ENCODE measurements around the gene TMEM271.
A peak's percentile ranks its signal among the peaks of the same experiment; 100 is the strongest.

TMEM271 gene, protein sequence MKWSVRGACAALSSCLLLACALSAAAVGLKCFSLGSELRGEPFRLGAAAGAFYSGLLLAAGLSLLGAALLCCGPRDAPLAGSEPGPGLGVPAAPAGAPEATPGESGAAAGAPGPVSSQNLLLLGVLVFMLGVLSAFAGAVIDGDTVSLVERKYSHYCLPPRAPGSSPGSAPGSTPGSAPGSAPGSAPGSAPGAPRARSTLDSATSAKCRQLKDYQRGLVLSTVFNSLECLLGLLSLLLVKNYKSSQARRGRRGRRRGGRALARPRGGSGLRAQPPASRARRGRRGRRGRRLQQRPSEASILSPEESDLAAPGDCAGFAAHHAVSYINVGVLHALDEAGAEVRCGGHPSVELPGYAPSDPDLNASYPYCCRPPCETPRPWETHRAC

GRCh38 chr4:576245-576821, at the start of gene TMEM271:
TMEM271 (minus strand) TSS chr4:576295; CDS start chr4:576062, 233 bp downstream.
- DNase-seq (ENCODE audit: low read depth, low spot score) = no peak

DNA sequence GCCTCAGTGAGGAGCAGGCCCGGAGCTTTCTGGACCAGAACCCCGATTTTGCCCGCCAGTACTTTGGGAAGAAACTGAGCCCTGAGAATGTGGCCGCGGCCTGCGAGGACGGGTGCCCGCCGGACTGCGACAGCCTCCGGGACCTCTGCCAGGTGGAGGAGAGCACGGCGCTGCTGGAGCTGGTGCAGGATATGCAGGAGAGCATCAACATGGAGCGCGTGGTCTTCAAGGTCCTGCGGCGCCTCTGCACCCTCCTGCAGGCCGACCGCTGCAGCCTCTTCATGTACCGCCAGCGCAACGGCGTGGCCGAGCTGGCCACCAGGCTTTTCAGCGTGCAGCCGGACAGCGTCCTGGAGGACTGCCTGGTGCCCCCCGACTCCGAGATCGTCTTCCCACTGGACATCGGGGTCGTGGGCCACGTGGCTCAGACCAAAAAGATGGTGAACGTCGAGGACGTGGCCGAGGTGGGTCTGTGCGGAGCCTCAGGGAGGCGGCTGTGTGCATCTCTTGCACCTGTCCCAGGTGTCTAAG, 49.6 kb upstream of the TMEM271 start:
- no peak for DNase-seq (ENCODE audit: low read depth, low spot score)

DNA sequence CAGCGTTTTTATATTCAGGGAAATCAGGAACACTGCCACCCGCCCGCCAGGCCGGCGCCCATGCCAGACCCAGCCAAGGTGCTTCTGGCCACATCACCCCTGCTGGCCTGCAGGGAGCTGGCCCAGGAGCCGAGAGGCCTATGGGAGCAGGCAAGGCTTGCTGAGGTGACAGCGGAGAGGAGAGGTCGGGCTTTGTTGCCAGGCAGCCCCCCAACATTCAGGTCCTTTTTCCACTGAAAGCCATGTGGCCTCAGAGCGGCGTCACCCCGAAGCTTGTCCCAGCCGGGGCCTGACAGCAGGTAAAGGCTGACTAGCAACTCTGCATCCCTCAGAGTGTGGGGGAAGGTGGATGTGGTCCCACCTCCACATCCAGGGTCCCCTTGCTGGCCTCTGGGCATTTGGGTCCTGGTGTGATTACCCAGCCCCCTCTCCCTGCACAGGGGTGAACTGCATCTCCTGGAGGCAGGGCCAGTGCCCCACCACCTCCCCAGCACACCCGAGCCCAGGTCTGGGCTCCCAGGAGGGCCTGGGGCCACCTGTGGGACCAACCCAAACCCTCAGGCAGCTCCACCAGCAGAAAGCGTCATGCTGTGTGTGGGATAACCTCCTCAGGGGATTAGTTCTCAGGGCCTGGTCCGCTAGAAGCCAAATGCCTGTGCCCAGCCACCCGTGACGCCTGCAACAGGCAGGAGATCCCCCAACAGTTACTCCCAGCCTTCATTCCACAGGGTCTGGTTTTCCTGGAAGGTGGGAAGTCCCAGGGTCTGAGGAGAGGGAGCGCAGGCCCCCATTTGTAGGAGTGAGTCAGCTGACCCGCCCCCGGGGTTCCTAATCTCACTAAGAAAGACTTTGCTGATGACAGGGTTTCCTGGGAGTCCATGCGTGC, 48.9 kb upstream of the TMEM271 start, which contains the start of gene PDE6B:
TSS of gene PDE6B (plus strand) at position 869 of the 886 bp plus-strand sequence. CDS start 54 bp downstream, outside the sequence.
- DNase-seq (ENCODE audit: low read depth, low spot score) = peak; percentile 81

DNA sequence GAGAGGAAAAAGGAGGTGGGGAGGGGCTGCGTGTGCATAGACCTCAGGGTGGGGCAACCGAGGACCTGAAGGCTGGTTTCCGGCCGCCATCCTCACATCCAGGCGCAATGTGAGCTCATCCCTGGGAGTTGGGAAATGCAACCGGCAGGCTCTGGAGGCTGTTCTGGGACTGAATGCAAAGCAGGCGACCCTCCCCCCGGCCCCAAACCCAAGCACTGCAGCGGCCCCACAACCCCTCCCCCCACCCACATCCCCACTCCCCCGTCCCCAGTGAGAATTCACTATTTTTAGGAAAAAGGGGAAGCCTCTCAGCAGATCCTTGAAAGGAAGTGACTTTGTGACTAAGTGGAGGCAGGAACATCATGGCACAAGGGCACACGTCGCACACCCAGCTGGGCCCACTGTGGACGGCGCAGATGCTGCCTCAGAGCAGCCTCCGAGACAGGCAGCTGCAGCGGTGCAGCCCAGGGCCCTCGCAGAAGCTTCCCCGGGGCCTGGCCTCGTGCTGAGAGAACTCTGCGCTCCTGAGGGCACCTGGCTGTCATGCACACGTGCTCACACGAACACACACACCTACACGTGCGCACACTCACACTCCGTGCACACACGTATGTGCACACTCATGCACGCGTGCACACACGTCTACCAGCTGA, 47.9 kb upstream of the TMEM271 start:
- DNase-seq (ENCODE audit: low read depth, low spot score) = no peak

- no peak for DNase-seq (ENCODE audit: low read depth, low spot score)
Measured at GRCh38 chr4:622996-623913, 47.2 kb upstream of the TMEM271 start.

GRCh38 chr4:622071-622995, 46.2 kb upstream of the TMEM271 start:
- DNase-seq (ENCODE audit: low read depth, low spot score) = no peak

DNA sequence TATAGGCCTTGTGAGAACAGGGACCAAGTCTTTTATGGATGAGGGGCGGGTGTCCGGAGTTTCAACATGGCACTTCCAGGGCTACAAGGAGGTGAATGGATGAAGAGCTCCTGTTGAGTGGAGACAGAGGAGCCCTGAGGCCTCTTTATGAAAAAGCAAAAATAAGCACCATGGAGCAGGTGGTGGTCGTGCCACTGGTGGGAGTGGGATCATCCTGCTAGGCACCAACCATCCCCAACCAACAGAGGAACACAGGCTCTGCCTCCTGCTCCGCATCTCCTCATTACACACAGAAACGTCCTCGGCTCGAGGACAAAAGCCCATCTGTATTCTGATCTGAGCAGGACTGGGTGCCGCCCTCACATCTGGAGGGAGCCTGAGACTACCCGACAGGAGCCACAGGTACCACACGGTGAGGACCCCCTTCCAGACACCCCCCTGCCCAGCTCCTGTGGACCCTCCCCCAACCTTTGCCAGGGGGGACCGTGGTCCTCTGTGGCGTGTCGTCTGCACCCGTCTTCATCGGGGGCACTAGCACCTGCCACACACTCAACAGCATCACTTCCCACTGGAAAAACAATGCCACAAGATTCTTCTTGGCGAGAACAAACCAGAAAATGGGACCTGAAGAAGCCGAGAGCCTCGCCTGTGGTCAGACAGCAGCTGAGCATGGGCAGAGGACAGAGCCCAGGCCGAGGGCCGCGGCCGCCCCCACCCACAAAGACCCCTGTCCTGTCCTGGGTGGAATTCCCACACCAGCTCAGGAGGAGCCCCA, 45.4 kb upstream of the TMEM271 start:
- no peak for DNase-seq (ENCODE audit: low read depth, low spot score)

GRCh38 chr4:620851-621261, 44.8 kb upstream of the TMEM271 start:
- no peak for DNase-seq (ENCODE audit: low read depth, low spot score)

DNA sequence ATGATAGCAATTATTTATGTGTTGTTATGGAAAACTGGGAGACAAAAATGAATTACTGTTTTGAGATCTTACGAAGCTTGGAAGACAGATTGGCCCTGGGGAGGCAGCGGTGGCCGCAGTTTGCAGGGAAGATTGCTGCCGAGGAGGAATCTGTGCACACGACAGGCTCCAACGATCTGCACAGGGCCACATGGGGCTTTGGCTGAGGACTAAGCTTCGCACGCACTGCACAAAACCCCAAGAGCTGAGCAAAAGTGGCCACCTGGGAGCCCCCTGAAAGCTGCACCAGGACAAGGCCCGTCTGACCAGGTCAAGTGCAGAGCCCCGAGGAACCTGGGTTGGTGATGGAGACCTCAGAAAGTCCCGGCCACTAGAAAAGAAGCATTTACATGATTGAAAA, 44.1 kb upstream of the TMEM271 start:
- no peak for DNase-seq (ENCODE audit: low read depth, low spot score)

DNA sequence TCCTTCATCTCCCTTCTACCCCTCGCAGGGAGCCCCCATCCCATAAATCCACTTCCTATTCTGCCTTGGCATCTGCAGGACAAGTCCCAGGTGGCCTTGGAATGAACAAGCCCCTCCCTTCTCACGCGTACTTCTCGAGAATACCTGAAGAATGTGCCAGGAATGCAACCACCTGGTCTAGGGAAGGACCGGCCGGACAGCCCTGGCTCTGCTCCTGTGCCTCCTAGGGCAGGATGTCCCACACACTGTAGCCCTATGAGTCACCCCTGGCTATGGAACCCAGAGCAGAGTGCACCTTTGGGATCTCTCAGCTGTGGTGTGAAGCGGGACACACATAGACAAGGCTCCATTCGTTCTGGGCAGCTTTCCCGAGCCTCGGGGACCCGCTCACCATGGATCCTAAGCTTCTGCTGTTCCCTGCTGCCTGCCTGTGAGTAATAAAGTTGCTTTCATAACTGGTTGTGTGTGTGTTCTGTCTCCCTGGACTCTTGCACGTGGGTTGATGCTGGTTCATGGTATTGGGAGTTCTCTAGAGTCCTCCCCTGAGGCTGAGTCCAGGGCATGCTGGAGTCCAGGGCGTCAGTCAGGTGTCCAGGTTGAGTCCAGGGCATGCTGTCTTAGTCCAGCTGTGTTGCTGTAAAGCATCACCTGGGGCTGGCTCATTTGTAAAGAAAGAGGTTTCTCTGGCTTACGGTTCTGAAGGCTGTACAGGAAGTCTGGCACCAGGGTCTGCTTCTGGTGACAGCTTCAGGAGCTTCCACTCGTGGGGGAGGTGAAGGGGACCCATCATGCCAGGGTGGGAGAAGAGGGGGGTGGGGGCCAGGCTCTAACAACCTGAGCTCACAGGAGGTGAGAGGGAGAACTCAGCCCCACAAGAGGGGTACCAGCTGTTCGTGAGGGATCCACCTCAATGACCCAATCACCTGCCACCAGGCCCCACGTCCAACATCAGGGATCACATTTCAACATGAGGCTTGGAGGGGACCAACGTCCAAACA, 41.8 kb upstream of the TMEM271 start:
- peak; percentile 56 for DNase-seq (ENCODE audit: low read depth, low spot score)

GRCh38 chr4:616911-617643, 41.0 kb upstream of the TMEM271 start:
- no peak for DNase-seq (ENCODE audit: low read depth, low spot score)

DNA sequence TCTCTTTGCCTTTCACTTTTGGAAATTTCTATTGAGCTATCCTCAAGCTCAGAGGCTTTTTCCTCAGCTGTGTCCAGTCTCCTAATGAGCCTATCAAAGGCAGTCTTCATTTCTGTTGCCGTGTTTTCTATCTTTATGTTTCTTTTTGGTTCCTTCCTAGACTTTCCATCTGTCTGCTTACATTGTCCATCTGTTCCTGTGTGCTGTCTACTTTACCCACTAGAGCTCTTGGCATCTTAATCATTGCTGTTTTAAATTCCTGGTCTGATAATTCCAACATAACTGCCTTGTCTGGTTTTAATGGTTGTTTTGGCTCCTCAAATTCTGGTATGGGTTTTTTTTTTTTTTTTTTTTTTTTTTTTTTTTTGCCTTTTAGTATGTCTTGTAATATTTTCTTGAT, 40.0 kb upstream of the TMEM271 start:
- no peak for DNase-seq (ENCODE audit: low read depth, low spot score)

- no peak for DNase-seq (ENCODE audit: low read depth, low spot score)
Measured at GRCh38 chr4:613126-613525, 37.0 kb upstream of the TMEM271 start.

GRCh38 chr4:612749-613125, 36.6 kb upstream of the TMEM271 start:
- no peak for DNase-seq (ENCODE audit: low read depth, low spot score)

- no peak for DNase-seq (ENCODE audit: low read depth, low spot score)
Measured at GRCh38 chr4:612052-612748, 36.1 kb upstream of the TMEM271 start.
